Uterus (tissue), 4 donors: Measurements from ENCODE around the gene CMC1. TPM values are rescaled to one million over a fixed set of nuclear protein-coding genes. Genes with fewer than 3 reads are reported as not detected.

Source experiments
- DNase-seq, 2 donors: peaks; one replicate each; pipeline ENCODE4 v3.0.0-alpha.2; 2019 to 2020
- H3K27ac ChIP-seq, 2 donors: fragments of 200-600 bp; sonication (generic); 1 replicate in 1 of 2; 2 replicates in 1 of 2; pipeline ENCODE4 v1.5.1; 2016 to 2018
- H3K27me3 ChIP-seq, 2 donors: fragments of 200-600 bp; sonication (generic); one replicate each; pipeline ENCODE4 v1.5.1; 2018 to 2019; ENCODE audit warnings: control low read depth in 1 of 2
- H3K36me3 ChIP-seq, 2 donors: fragments of 200-600 bp; sonication (generic); one replicate each; pipeline ENCODE4 v1.5.1; 2019; ENCODE audit warnings: control low read depth in 1 of 2
- H3K4me1 ChIP-seq, 2 donors: fragments of 200-600 bp; sonication (generic); one replicate each; pipeline ENCODE4 v1.5.1; 2018 to 2019; ENCODE audit warnings: control low read depth in 1 of 2
- H3K4me3 ChIP-seq, 2 donors: fragments of 200-600 bp; sonication (generic); 1 replicate in 1 of 2; 2 replicates in 1 of 2; pipeline ENCODE4 v1.5.1; 2018 to 2019; ENCODE audit warnings: mild to moderate bottlenecking in 1 of 2
- H3K9me3 ChIP-seq, 2 donors: fragments of 200-600 bp; sonication (generic); one replicate each; pipeline ENCODE4 v1.5.1; 2019; ENCODE audit warnings: control low read depth in 1 of 2
- POLR2A ChIP-seq, 2 donors: fragments of 450-650 bp; IDR thresholded peaks; one replicate each; pipeline ENCODE4 v1.6.1; 2016; ENCODE audit warnings: antibody characterized with exemption in 2 of 2, mild to moderate bottlenecking in 1 of 2, moderate library complexity in 1 of 2
- intact Hi-C: fragments of 100-400 bp; cut with DNase I; formaldehyde crosslinking; loops from one replicate; pipeline ENCODE4 v1.15.1; 2023; ENCODE audit warnings: low total_unique reads
- total RNA-seq, 4 donors: library from RNA; depleted of rRNA in 3 of 4; stranded (reverse); fragments of >200 nt in 3 of 4; gene quantifications; one replicate each; pipeline versions ENCODE4 v1.1.0 to v1.2.4, GENCODE V29; 2014 to 2023
- TF ChIP-seq, protein P1 (sequence below), 4 experiments: fragments of 200-600 bp in 2 of 4; fragments of 450-650 bp in 2 of 4; sonication (generic) in 2 of 4; IDR thresholded peaks; one replicate each; pipeline ENCODE4 v1.5.1; 2016 to 2019; ENCODE audit warnings: antibody characterized with exemption in 4 of 4, mild to moderate bottlenecking in 2 of 4, moderate library complexity in 1 of 4
- donor health status: DM: yes; HTN: yes; CAD: no.

The CMC1 gene
- total RNA-seq, 4 donors from 2014 or later = 2.0 to 17.8 (median 3.9) TPM

- intact Hi-C loops = no loop called here
- TF ChIP-seq POLR2A (IDR thresholded peaks at IDR 0.05) = no peak
- TF ChIP-seq, protein P1, sequence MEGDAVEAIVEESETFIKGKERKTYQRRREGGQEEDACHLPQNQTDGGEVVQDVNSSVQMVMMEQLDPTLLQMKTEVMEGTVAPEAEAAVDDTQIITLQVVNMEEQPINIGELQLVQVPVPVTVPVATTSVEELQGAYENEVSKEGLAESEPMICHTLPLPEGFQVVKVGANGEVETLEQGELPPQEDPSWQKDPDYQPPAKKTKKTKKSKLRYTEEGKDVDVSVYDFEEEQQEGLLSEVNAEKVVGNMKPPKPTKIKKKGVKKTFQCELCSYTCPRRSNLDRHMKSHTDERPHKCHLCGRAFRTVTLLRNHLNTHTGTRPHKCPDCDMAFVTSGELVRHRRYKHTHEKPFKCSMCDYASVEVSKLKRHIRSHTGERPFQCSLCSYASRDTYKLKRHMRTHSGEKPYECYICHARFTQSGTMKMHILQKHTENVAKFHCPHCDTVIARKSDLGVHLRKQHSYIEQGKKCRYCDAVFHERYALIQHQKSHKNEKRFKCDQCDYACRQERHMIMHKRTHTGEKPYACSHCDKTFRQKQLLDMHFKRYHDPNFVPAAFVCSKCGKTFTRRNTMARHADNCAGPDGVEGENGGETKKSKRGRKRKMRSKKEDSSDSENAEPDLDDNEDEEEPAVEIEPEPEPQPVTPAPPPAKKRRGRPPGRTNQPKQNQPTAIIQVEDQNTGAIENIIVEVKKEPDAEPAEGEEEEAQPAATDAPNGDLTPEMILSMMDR (IDR thresholded peaks at IDR 0.05) = no peak
- no peak for DNase-seq
- peaks cover 0 to 4% of the 10 kb centered on the region in 2 donors for H3K36me3 ChIP-seq
- no peak overlapping the region for H3K4me3 ChIP-seq
- no peaks in the 10 kb centered on the region for H3K9me3 ChIP-seq
- no peaks in the 10 kb centered on the region for H3K27me3 ChIP-seq
- peaks cover 0 to 5% of the 10 kb centered on the region in 2 donors for H3K4me1 ChIP-seq
- H3K27ac ChIP-seq = no peak overlapping the region
Observed at GRCh38 chr3:28295898-28296490, 54.6 kb downstream of the CMC1 start.

GRCh38 chr3:28299705-28300104, 58.3 kb downstream of the CMC1 start:
- TF ChIP-seq, protein P1 (IDR thresholded peaks at IDR 0.05) = no peak
- no peak for TF ChIP-seq POLR2A (IDR thresholded peaks at IDR 0.05)
- no peak for DNase-seq

DNA sequence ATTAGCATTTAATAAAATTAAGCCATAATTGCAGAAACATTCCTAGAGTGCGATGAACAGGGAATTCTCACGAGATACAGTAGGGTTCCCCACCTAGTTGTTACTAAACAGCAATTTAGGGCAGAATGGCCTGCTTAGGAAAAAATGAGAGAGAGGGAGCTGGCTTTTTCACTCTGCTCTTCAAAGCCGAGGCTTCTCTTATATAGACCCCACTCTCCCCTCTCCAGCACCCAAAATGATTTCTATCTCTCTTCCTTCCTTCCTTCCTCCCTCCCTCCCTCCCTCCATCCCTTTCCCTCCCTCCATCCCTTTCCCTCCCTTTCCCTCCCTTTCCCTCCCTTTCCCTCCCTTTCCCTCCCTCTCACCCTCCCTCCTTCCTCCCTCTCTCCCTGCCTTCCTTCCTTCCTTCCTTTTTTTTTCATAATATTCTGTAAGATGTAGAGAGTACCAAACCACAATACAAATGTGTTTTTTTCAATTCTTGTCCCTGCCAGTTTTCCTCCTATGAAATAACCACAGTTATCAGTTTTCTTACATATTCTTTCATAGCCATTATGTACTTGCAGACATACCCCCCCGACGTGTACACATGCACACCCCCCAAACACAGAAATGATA, 59.0 kb downstream of the CMC1 start:
- H3K4me3 ChIP-seq = no peak overlapping the region
- H3K36me3 ChIP-seq = peaks cover 0 to 4% of the 10 kb centered on the region in 2 donors
- peaks cover 0 to 5% of the 10 kb centered on the region in 2 donors for H3K4me1 ChIP-seq
- TF ChIP-seq, protein P1 (IDR thresholded peaks at IDR 0.05) = no peak
- DNase-seq = no peak
- H3K27me3 ChIP-seq = no peaks in the 10 kb centered on the region
- H3K27ac ChIP-seq = no peak overlapping the region
- intact Hi-C loops = no loop called here
- H3K9me3 ChIP-seq = no peaks in the 10 kb centered on the region

More at GRCh38 chr3:28299705-28300104, 58.3 kb downstream of the CMC1 start:
- H3K9me3 ChIP-seq = no peaks in the 10 kb centered on the region
- peaks cover 0 to 5% of the 10 kb centered on the region in 2 donors for H3K4me1 ChIP-seq
- no peaks in the 10 kb centered on the region for H3K27me3 ChIP-seq
- H3K36me3 ChIP-seq = peaks cover 0 to 4% of the 10 kb centered on the region in 2 donors
- intact Hi-C loops = no loop called here
- H3K4me3 ChIP-seq = no peak overlapping the region
- no peak overlapping the region for H3K27ac ChIP-seq

- intact Hi-C loops = no loop called here
Observed at GRCh38 chr3:28301688-28302087, 60.3 kb downstream of the CMC1 start.

DNA sequence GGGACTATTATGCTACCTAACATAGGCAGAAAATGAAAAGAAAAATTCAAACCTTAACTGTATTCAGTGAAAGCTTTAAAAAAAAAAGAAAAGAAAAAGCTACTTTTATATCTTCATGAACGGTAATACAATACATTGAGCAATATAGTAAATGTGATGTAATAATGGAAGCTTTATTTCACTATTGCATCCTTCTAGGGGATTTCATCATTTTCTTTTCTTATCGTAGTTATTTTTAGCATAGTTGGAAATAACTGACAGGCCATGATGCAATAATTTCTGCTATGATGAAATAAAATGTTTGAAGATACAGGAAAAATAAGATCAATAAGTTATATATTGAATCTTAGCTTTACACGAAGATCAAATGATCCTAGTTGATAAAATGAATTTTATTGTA, 66.8 kb downstream of the CMC1 start:
- intact Hi-C loops = no loop called here
- no peaks in the 10 kb centered on the region for H3K4me1 ChIP-seq
- H3K27me3 ChIP-seq = no peaks in the 10 kb centered on the region
- no peaks in the 10 kb centered on the region for H3K9me3 ChIP-seq
- no peak for DNase-seq
- no peak overlapping the region for H3K27ac ChIP-seq
- no peaks in the 10 kb centered on the region for H3K36me3 ChIP-seq
- no peak overlapping the region for H3K4me3 ChIP-seq
- TF ChIP-seq POLR2A (IDR thresholded peaks at IDR 0.05) = no peak
- TF ChIP-seq, protein P1 (IDR thresholded peaks at IDR 0.05) = no peak

More at GRCh38 chr3:28301688-28302087, 60.3 kb downstream of the CMC1 start:
- TF ChIP-seq POLR2A (IDR thresholded peaks at IDR 0.05) = no peak
- TF ChIP-seq, protein P1 (IDR thresholded peaks at IDR 0.05) = no peak
- Histone ChIP-seq H3K4me1 (no peaks in the 10 kb centered on the region), H3K4me3 (no peak overlapping the region), H3K36me3 (no peaks in the 10 kb centered on the region), H3K9me3 (no peaks in the 10 kb centered on the region), H3K27me3 (no peaks in the 10 kb centered on the region), H3K27ac (no peak overlapping the region)
- DNase-seq = no peak
